PC-3 (cell line): Measurements from ENCODE around the gene FSTL5. TPM values are rescaled to one million over a fixed set of nuclear protein-coding genes. Genes with fewer than 3 reads are reported as not detected.

ENCODE experiments used
- ATAC-seq: fragments of 200-7000 bp; cut with Tn5 transposase; 2 replicates; pipeline ENCODE4 v1.9.1; 2020; ENCODE audit warnings: mild to moderate bottlenecking, moderate library complexity
- BruUV-seq: library from RNA; stranded (reverse); fragments of 400-500 nt; replicated peaks from 2 replicates; lab custom pipeline; 2021; lab: Mats Ljungman, UMichigan
- CTCF ChIA-PET: fragments of 300-600 bp; sonication (Branson Sonifier 250); formaldehyde crosslinking; loops from one replicate; lab custom pipeline; 2022; ENCODE audit warnings: antibody characterized with exemption; lab: Charles Lee
- POLR2A ChIA-PET: fragments of 300-600 bp; sonication (Branson Sonifier 250); formaldehyde crosslinking; loops from one replicate; lab custom pipeline; 2022; ENCODE audit warnings: antibody characterized with exemption; ENCODE audit not compliant: unreplicated experiment; lab: Charles Lee
- DNase-seq: peaks from one replicate; pipeline ENCODE4 v3.0.0-alpha.2; 2015
- H2AFZ ChIP-seq: fragments of 300-600 bp; sonication (generic); 2 replicates; pipeline ENCODE4 v1.6.0; 2016; ENCODE audit warnings: antibody characterized with exemption, low read length
- H3F3A ChIP-seq: fragments of 300-600 bp; sonication (generic); one replicate; pipeline ENCODE4 v1.6.0; 2017; ENCODE audit warnings: antibody characterized with exemption, low read length, control low read depth, mild to moderate bottlenecking; ENCODE audit not compliant: unreplicated experiment
- H3K27ac ChIP-seq: fragments of 300-600 bp; sonication (generic); 2 replicates; pipeline ENCODE4 v1.5.1; 2016; ENCODE audit warnings: mild to moderate bottlenecking, low read length
- H3K27me3 ChIP-seq: fragments of 300-600 bp; sonication (generic); 2 replicates; pipeline ENCODE4 v1.6.1; 2016; ENCODE audit warnings: low read length, mixed read lengths
- H3K36me3 ChIP-seq: fragments of 300-600 bp; sonication (generic); 2 replicates; pipeline ENCODE4 v1.6.1; 2016; ENCODE audit warnings: low read depth, mixed run types, low read length, mixed read lengths
- H3K4me1 ChIP-seq: fragments of 300-600 bp; sonication (generic); 2 replicates; pipeline ENCODE4 v1.5.1; 2016; ENCODE audit warnings: low read length; ENCODE audit not compliant: insufficient read depth
- H3K4me2 ChIP-seq: fragments of 300-600 bp; sonication (generic); 2 replicates; pipeline ENCODE4 v1.6.0; 2016; ENCODE audit warnings: low read length
- H3K4me3 ChIP-seq: fragments of 300-600 bp; sonication (generic); 2 replicates; pipeline ENCODE4 v1.5.1; 2016; ENCODE audit warnings: mild to moderate bottlenecking, low read length, mixed read lengths
- H3K79me2 ChIP-seq: fragments of 300-600 bp; sonication (generic); 2 replicates; pipeline ENCODE4 v1.6.1; 2017; ENCODE audit warnings: low read length, mixed read lengths
- H3K9ac ChIP-seq: fragments of 300-600 bp; sonication (generic); 2 replicates; pipeline ENCODE4 v1.6.0; 2016; ENCODE audit warnings: mild to moderate bottlenecking, low read length
- H3K9me2 ChIP-seq: fragments of 300-600 bp; sonication (generic); replicated peaks from 2 replicates; pipeline ENCODE4 v1.6.1; 2016; ENCODE audit warnings: mixed run types, low read length, mixed read lengths
- H3K9me3 ChIP-seq: fragments of 300-600 bp; sonication (generic); 2 replicates; pipeline ENCODE4 v1.6.1; 2016; ENCODE audit warnings: low read length, mixed read lengths
- H4K20me1 ChIP-seq: fragments of 300-600 bp; sonication (generic); 2 replicates; pipeline ENCODE4 v1.6.1; 2016; ENCODE audit warnings: low read length, mixed read lengths
- EZH2 ChIP-seq: fragments of 300-600 bp; sonication (generic); IDR thresholded peaks from one replicate; pipeline ENCODE4 v1.6.1; 2017; ENCODE audit warnings: antibody characterized with exemption, mild to moderate bottlenecking, low read length; ENCODE audit not compliant: unreplicated experiment
- EZH2phosphoT487 ChIP-seq: fragments of 300-600 bp; sonication (generic); IDR thresholded peaks from 2 replicates; pipeline ENCODE4 v1.6.1; 2018; ENCODE audit warnings: mild to moderate bottlenecking, antibody characterized with exemption, low read length, borderline replicate concordance
- intact Hi-C: fragments of 100-400 bp; cut with micrococcal nuclease; formaldehyde crosslinking; loops from 2 replicates; pipeline ENCODE4 v1.9.0; 2023
- total RNA-seq: library from RNA; depleted of rRNA; stranded (reverse); fragments of >200 nt; gene quantifications from 2 replicates; pipeline ENCODE4 v1.2.3, GENCODE V29; 2014
- TF ChIP-seq, protein P1 (sequence below): fragments of 300-600 bp; sonication (generic); conservative IDR thresholded peaks from 2 replicates; pipeline ENCODE4 v1.5.1; 2017; ENCODE audit warnings: antibody characterized with exemption, low read depth, mild to moderate bottlenecking, low read length

The FSTL5 gene
- total RNA-seq, 1 experiment from 2014 or later = not detected

DNA sequence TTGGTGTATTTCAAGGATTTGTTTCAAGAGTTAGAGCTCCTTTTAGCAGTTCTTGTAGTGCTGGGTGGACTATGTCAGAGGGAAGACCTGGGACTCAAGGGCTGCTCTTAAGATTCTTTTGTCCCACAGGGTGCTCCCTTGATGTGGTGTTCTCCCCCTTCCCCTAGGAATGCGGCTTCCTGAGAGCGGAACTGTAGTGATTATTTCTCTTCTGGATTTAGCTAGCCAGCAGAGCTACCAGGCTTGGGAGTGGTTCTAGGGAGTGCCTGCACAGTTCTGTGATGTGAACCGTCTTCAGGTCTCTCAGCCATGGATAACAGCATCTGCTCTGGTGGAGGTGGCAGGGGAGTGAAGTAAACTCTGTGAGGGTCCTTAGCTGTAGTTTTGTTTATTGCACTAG lies 336.8 kb downstream of the FSTL5 start:
- Histone ChIP-seq H3K4me1 (no peaks in the 10 kb centered on the region), H3K9me3 (no peaks in the 10 kb centered on the region), H3K36me3 (no peaks in the 10 kb centered on the region), H4K20me1 (no peaks in the 10 kb centered on the region), H3F3A (no peaks in the 10 kb centered on the region), H3K27ac (no peak overlapping the region), H3K27me3 (no peaks in the 10 kb centered on the region), H3K4me2 (no peak overlapping the region), H2AFZ (no peak overlapping the region), H3K79me2 (no peaks in the 10 kb centered on the region), H3K4me3 (no peak overlapping the region), H3K9me2 (no peaks in the 10 kb centered on the region), H3K9ac (no peak overlapping the region)
- no TSS peak for BruUV-seq
- intact Hi-C loops = no loop called here
- ChIA-PET POLR2A (no interaction called here), CTCF (no interaction called here)
- no peak for DNase-seq
- TF ChIP-seq, protein P1, sequence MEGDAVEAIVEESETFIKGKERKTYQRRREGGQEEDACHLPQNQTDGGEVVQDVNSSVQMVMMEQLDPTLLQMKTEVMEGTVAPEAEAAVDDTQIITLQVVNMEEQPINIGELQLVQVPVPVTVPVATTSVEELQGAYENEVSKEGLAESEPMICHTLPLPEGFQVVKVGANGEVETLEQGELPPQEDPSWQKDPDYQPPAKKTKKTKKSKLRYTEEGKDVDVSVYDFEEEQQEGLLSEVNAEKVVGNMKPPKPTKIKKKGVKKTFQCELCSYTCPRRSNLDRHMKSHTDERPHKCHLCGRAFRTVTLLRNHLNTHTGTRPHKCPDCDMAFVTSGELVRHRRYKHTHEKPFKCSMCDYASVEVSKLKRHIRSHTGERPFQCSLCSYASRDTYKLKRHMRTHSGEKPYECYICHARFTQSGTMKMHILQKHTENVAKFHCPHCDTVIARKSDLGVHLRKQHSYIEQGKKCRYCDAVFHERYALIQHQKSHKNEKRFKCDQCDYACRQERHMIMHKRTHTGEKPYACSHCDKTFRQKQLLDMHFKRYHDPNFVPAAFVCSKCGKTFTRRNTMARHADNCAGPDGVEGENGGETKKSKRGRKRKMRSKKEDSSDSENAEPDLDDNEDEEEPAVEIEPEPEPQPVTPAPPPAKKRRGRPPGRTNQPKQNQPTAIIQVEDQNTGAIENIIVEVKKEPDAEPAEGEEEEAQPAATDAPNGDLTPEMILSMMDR = no peak
- TF ChIP-seq EZH2 (no peak), EZH2phosphoT487 (no peak)
- no peak for ATAC-seq

DNA sequence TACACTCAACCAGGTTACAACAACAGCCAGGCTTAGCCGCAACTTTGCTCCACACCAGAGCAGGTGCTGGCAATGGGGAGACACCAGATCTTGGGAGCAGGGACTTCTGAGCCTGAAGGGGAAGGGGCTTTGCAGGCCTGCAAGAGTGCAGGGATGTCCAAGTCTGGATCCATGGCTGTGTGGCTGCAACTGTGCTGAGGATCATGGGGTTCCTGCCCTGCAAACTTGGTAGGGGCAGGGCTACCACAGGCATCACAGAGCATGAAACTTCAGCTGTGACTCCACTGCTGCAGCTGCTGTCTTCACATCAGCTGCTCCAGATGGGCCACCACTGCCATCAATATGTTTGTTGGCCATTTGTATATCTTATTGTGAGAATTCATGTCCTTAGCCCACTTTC lies 340.4 kb downstream of the FSTL5 start:
- CTCF ChIA-PET = no interaction called here
- POLR2A ChIA-PET = no interaction called here

DNA sequence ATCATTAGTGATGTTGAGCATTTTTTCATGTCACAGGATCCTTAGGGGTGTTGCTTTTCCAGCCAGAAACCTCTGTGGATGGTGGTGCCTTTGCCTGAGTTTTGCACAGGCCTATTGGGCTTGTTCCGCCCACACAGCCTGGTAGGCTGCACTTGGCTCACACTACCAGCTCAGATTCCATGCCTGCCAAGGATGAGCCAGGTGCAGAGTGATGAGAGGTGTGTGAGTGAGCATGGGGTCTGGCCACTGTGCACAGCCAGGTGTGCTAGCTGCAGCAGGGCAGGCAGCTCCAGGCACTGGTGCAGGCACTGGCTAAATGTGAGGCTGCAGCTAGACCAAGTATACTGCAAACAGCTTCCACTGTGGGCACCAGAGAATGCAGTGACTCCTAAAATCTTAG lies 341.6 kb downstream of the FSTL5 start:
- ChIA-PET POLR2A (no interaction called here), CTCF (no interaction called here)
- H3K36me3 ChIP-seq = no peaks in the 10 kb centered on the region
- H3K4me3 ChIP-seq = no peak overlapping the region
- ATAC-seq = no peak
- H3K9me2 ChIP-seq = no peaks in the 10 kb centered on the region
- no peak overlapping the region for H2AFZ ChIP-seq
- H3K4me1 ChIP-seq = peaks cover 5% of the 10 kb centered on the region; the same call in 1 of the 2 replicates
- no peaks in the 10 kb centered on the region for H4K20me1 ChIP-seq
- no TSS peak for BruUV-seq
- no peak overlapping the region for H3K4me2 ChIP-seq
- no peak overlapping the region for H3K27ac ChIP-seq
- H3K27me3 ChIP-seq = no peaks in the 10 kb centered on the region
- H3K79me2 ChIP-seq = no peaks in the 10 kb centered on the region
- H3K9me3 ChIP-seq = no peaks in the 10 kb centered on the region
- intact Hi-C loops = no loop called here
- TF ChIP-seq EZH2phosphoT487 (no peak), EZH2 (no peak)
- TF ChIP-seq, protein P1 = no peak
- no peak overlapping the region for H3K9ac ChIP-seq
- DNase-seq = no peak
- no peaks in the 10 kb centered on the region for H3F3A ChIP-seq

More for the DNA sequence above, 340.4 kb downstream of the FSTL5 start:
- no peak for DNase-seq
- Histone ChIP-seq H2AFZ (no peak overlapping the region), H3K27me3 (no peaks in the 10 kb centered on the region), H3K4me2 (no peak overlapping the region), H3F3A (no peaks in the 10 kb centered on the region), H3K4me3 (no peak overlapping the region), H3K9me2 (no peaks in the 10 kb centered on the region), H3K36me3 (no peaks in the 10 kb centered on the region), H3K79me2 (no peaks in the 10 kb centered on the region), H3K9ac (no peak overlapping the region), H3K4me1 (no peaks in the 10 kb centered on the region), H3K9me3 (no peaks in the 10 kb centered on the region), H4K20me1 (no peaks in the 10 kb centered on the region), H3K27ac (no peak overlapping the region)
- TF ChIP-seq EZH2 (no peak), EZH2phosphoT487 (no peak)
- TF ChIP-seq, protein P1 = no peak
- no TSS peak for BruUV-seq
- no peak for ATAC-seq
- intact Hi-C loops = no loop called here
